Calu3 (cell line): Measurements from ENCODE around the gene FILIP1. TPM values are rescaled to one million over a fixed set of nuclear protein-coding genes. Genes with fewer than 3 reads are reported as not detected.

ENCODE experiments used
- BruUV-seq: library from RNA; stranded (reverse); fragments of 400-500 nt; replicated peaks from 2 replicates; lab custom pipeline; 2021; lab: Mats Ljungman, UMichigan
- CTCF ChIA-PET: fragments of 300-600 bp; sonication (Branson Sonifier 250); formaldehyde crosslinking; loops from one replicate; lab custom pipeline; 2022; ENCODE audit warnings: antibody characterized with exemption; lab: Charles Lee
- DNase-seq: peaks from one replicate; pipeline ENCODE4 v3.0.0; 2022
- H3K27ac Mint-ChIP-seq: one replicate; pipeline ENCODE4 v1.8.0; 2022; ENCODE audit warnings: mixed read lengths; ENCODE audit not compliant: unreplicated experiment
- H3K27me3 Mint-ChIP-seq: one replicate; pipeline ENCODE4 v1.8.0; 2022; ENCODE audit warnings: mixed read lengths; ENCODE audit not compliant: unreplicated experiment
- H3K36me3 Mint-ChIP-seq: one replicate; pipeline ENCODE4 v1.8.0; 2022; ENCODE audit warnings: mild to moderate bottlenecking, moderate library complexity, mixed read lengths; ENCODE audit not compliant: insufficient read depth, unreplicated experiment
- H3K4me1 Mint-ChIP-seq: one replicate; pipeline ENCODE4 v1.8.0; 2022; ENCODE audit warnings: mild to moderate bottlenecking, low read depth, mixed read lengths; ENCODE audit not compliant: unreplicated experiment
- H3K4me3 Mint-ChIP-seq: one replicate; pipeline ENCODE4 v1.8.0; 2022; ENCODE audit warnings: mild to moderate bottlenecking, low read depth, moderate library complexity, mixed read lengths; ENCODE audit not compliant: unreplicated experiment
- H3K9me3 Mint-ChIP-seq: one replicate; pipeline ENCODE4 v1.8.0; 2022; ENCODE audit warnings: low read depth, mixed read lengths; ENCODE audit not compliant: unreplicated experiment
- intact Hi-C: fragments of 100-400 bp; cut with micrococcal nuclease; formaldehyde crosslinking; loops from one replicate; pipeline ENCODE4 v1.10.0; 2022; ENCODE audit not compliant: unreplicated experiment
- total RNA-seq: library from RNA; stranded (reverse); gene quantifications from 2 replicates; pipeline ENCODE4 v1.2.3, GENCODE V29; 2022
- TF ChIP-seq, protein P1 (sequence below): fragments of 200-600 bp; IDR thresholded peaks from one replicate; pipeline ENCODE4 v1.8.0; 2022; ENCODE audit warnings: antibody characterized with exemption; ENCODE audit not compliant: unreplicated experiment

FILIP1 gene
- total RNA-seq, 1 experiment from 2014 or later, result not detected

- Mint-ChIP-seq H3K27ac (no peak overlapping the region), H3K27me3 (no peaks in the 10 kb centered on the region), H3K9me3 (peaks cover 2% of the 10 kb centered on the region), H3K4me1 (peaks cover 22% of the 10 kb centered on the region), H3K36me3 (no peaks in the 10 kb centered on the region), H3K4me3 (no peak overlapping the region)
- intact Hi-C loops, result no loop called here
- no peak for DNase-seq
- no TSS peak for BruUV-seq
- CTCF ChIA-PET, result no interaction called here
- TF ChIP-seq, protein P1, sequence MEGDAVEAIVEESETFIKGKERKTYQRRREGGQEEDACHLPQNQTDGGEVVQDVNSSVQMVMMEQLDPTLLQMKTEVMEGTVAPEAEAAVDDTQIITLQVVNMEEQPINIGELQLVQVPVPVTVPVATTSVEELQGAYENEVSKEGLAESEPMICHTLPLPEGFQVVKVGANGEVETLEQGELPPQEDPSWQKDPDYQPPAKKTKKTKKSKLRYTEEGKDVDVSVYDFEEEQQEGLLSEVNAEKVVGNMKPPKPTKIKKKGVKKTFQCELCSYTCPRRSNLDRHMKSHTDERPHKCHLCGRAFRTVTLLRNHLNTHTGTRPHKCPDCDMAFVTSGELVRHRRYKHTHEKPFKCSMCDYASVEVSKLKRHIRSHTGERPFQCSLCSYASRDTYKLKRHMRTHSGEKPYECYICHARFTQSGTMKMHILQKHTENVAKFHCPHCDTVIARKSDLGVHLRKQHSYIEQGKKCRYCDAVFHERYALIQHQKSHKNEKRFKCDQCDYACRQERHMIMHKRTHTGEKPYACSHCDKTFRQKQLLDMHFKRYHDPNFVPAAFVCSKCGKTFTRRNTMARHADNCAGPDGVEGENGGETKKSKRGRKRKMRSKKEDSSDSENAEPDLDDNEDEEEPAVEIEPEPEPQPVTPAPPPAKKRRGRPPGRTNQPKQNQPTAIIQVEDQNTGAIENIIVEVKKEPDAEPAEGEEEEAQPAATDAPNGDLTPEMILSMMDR, result no peak
These were observed 66.3 kb downstream of the FILIP1 start for GRCh38 chr6:75427329-75427728.

DNA sequence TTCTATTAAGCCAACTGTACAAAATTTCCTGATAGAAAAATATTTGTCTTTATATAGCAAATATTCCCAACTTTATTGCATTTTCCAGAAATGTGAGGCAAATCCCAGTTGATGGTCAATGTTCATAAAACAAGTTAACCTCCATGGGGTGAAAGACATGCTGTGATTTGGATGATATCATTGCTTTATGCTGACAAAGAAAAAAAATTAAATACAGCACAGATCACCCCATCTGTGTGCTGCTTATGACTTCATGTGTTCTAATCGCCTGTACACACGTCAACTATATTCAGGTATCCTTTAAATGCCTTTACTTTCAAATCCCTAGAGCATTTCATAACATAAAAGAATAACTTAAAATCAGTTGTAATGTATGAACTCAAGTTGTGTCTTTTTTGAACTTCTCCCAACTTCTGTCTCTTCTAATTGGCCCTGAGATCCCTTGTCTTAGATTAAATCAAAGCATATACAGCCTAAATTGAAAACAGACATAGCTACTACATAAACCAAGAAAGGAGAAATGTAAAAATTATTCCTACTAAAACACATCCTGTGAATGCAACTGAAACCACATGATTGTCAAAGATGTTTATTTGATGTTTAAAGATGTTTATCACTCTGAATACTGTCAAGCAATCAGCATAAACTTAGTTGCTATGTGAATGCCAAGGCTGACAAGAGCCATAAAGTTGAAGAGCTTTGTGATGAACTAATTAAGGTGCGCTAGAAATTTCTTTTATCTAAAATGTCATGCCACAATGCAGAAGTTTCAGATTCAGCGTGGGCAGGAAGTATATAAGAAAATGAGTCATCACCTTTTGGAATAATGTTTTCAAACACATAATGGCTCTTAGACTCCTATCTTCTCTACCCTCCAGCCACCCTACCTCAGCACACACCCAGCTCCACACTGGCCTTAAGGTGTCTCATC lies 68.7 kb downstream of the FILIP1 start:
- H3K9me3 Mint-ChIP-seq, result peaks cover 4% of the 10 kb centered on the region
- peak overlapping the region; percentile 27 for H3K27ac Mint-ChIP-seq
- no peaks in the 10 kb centered on the region for H3K27me3 Mint-ChIP-seq
- H3K4me3 Mint-ChIP-seq, result no peak overlapping the region
- TF ChIP-seq, protein P1, result no peak
- H3K4me1 Mint-ChIP-seq, result peaks cover 24% of the 10 kb centered on the region
- CTCF ChIA-PET, result interaction anchor here (0.8 to 1.2 kb wide), 4 partner anchors 12 to 57 kb away, joined by 3 to 4 read pairs (median 3); no protein-coding TSS in a partner anchor
- no peaks in the 10 kb centered on the region for H3K36me3 Mint-ChIP-seq
- intact Hi-C loops, result no loop called here
- DNase-seq, result no peak
- no TSS peak for BruUV-seq

GRCh38 chr6:75423386-75423785 lies 70.2 kb downstream of the FILIP1 start:
- H3K27ac Mint-ChIP-seq, result no peak overlapping the region
- DNase-seq, result no peak
- H3K4me3 Mint-ChIP-seq, result no peak overlapping the region
- H3K9me3 Mint-ChIP-seq, result peaks cover 4% of the 10 kb centered on the region
- no peaks in the 10 kb centered on the region for H3K27me3 Mint-ChIP-seq
- TF ChIP-seq, protein P1, result no peak
- H3K4me1 Mint-ChIP-seq, result peaks cover 38% of the 10 kb centered on the region
- CTCF ChIA-PET, result no interaction called here
- intact Hi-C loops, result no loop called here
- no peaks in the 10 kb centered on the region for H3K36me3 Mint-ChIP-seq
- BruUV-seq, result no TSS peak

DNA sequence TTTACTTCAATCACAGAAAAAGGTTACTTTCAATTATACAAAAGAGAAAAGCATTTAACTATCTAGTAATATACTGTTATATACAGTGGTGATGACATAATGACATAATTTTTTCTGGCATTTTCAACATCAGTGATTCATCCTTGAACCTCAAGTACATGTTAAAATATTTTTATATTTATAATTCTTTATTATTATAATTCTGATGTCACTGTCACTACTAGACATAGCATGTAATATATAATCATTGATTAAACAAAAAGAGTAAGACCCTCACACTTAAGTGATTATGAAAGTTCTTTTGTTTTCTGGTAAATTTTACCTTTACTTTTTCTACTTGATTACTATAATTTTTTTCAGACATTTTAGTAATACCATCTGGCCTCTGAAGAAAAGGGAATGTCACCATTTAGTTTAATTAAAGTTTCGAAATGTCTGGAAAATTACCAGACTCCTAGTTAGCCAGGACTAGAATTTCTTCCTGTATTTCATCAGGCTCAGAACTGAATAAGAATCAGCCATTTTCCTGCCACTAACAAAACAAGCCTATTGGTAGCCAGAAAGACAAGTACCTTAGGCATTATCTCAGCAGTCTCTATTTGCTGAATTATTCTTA lies 71.5 kb downstream of the FILIP1 start:
- intact Hi-C loops, result no loop called here
- Mint-ChIP-seq H3K9me3 (peaks cover 4% of the 10 kb centered on the region), H3K4me3 (no peak overlapping the region), H3K27ac (no peak overlapping the region), H3K27me3 (no peaks in the 10 kb centered on the region), H3K36me3 (no peaks in the 10 kb centered on the region), H3K4me1 (peaks cover 49% of the 10 kb centered on the region)
- BruUV-seq, result no TSS peak
- DNase-seq, result no peak
- TF ChIP-seq, protein P1, result no peak
- CTCF ChIA-PET, result no interaction called here
